DMS 273 treated with DMSO at 0.1 percent for 48 hours (cell line): ENCODE results near the gene EXOC4.
"Not testable (repeated sequence)": the region's sequence is repeated elsewhere in the genome, so short reads cannot be mapped to it uniquely, and the experiment has no call there.

Source experiments
- DNase-seq: peaks from one replicate; lab custom pipeline; 2025; lab: John Stamatoyannopoulos, UW

EXOC4 gene

DNA sequence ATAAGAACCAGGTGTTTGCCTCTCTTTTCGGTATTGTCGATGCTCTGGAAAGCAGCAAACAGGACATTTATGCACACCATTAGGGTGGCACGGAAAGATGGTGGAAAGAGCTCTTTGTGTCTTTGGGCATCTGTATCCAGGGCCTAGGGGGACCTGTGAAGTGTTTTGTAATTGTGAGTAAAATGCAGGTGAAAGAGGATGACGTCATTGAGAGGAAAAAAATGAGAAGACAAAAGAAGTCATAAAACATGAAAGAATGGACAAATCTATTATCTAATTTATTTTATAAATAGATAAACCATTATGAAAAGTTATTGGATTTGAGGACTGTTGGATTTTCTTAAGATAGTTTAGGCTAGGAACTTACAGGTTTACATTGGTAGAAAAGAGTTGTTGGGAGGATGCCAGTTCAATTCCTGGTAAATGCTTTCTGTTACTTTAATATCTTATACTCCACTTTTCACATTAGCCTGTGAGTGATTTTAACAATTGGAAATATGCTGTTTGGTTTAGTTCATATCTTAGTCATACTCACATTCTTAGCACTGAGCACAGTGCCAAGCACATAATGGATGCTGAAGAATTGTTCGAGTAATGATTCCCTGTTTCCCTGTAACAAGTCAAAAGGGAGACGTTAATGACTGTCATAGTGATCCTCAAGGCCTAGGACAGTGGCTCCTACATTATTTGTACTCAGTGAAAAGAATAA is 62.6 kb downstream of the EXOC4 start:
- DNase-seq, result no peak

DNA sequence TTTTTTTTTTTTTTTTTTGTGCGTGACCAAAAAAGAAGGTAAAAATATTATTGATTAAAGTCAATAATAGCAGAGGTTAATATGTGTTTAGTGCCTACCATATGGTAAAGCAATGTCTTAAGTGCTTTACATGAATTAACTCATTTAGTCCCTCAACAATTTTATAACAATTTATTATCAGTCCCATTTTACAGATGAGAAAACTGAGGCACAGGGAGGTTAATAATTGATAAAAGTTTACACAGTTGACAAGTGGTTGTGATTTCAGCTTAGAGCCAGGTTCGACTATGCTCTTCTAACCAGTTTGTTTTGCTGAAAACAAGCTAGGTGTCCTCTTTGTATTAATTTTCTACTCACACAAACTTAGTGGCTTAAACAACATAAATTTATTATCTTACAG is 67.0 kb downstream of the EXOC4 start:
- DNase-seq, result no peak

DNA sequence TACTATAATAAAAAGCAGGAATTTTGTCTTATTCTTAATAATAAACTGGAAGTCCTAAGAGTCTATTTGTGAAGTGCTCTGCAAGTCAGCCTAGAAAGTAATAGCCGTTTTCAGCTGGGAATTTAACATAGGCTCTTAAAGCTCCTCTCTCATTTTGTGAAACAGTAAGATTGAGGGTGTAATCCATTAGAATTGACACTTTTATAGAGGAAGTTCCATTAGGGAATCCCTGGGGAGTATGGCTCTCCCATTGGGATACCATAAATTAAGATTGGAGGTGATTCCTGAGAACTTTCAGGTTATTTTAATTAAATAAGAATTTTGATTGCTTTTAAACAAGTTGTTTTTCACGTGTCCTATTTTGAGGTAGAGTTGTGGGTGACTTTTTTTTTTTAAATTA is 68.0 kb downstream of the EXOC4 start:
- DNase-seq, result no peak

DNA sequence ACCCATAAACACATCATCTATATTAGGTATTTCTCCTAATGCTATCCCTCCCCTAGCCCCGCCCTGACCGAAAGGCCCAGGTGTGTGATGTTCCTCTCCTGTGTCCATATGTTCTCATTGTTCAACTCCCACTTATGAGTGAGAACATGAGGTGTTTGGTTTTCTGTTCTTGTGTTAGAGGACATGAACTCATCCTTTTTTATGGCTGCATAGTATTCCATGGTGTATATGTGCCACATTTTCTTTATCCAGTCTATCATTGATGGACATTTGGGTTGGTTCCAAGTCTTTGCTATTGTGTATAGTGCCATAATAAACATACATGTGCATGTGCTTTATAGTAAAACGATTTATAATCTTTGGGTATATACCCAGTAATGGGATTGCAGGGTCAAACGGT is 68.5 kb downstream of the EXOC4 start:
- DNase-seq, result not testable (repeated sequence)

DNA sequence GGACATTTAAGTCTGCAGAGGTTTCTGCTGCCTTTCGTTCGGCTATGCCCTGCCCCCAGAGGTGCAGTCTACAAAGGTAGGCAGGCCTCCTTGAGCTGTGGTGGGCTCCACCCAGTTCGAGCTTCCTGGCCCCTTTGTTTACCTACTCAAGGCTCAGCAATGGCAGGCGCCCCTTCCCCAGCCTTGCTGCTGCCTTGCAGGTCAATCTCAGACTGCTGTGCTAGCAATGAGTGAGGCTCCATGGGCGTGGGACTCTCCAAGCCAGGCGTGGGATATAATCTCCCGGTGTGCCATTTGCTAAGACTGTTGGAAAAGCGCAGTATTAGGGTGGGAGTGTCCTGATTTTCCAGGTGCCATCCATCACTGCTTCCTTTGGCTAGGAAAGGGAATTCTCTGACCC is 73.9 kb downstream of the EXOC4 start:
- DNase-seq, result not testable (repeated sequence)

DNA sequence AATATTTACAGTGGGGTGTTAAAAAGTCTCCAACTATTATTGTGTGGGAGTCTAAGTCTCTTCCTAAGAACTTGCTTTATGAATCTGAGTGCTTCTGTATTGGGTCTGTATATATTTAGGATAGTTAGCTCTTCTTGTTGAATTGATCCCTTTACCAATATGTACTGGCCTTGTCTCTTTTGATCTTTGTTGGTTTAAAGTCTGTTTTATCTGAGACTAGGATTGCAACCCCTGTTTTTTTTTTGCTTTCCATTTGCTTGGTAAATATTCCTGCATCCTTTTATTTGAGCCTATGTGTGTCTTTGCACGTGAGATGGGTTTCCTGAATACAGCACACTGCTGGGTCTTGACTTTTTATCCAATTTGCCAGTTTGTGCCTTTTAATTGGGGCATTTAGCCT is 75.1 kb downstream of the EXOC4 start:
- DNase-seq, result not testable (repeated sequence)

DNA sequence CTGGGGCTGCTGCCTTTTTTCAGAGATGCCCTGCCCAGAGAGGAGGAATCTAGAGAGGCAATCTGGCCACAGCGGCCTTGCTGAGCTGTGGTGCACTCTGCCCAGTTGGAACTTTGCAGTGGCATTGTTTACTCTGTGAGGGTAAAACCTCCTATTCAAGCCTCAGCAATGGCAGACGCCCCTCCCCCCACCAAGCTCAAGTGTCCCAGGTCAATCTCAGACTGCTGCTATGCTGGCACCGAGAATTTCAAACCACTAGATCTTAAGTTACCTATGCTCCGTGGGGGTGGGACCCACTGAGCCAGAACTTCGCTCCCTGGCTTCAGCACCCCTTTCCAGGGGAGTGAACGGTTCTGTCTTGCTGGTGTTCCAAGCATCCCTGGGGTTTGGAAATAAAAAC is 77.2 kb downstream of the EXOC4 start:
- no peak for DNase-seq

DNA sequence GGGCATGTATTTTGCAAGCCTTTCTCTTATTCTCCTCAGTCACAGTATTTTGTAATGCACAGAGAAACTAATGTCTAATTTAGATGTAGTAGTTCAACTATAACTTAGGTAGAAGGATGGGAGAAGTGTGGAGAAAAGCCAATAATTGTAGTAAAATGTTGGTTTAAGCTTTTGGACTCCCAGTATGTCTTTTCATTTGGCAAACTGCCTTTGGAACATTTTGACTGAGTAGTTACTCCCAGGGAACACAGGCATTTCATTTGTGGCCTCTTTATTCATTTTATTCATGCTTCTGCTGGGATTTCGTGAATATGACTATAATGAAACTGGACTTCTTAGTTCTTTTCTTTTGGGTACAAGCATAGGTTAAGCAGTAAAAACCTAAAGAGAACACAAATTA is 79.0 kb downstream of the EXOC4 start:
- DNase-seq, result no peak

DNA sequence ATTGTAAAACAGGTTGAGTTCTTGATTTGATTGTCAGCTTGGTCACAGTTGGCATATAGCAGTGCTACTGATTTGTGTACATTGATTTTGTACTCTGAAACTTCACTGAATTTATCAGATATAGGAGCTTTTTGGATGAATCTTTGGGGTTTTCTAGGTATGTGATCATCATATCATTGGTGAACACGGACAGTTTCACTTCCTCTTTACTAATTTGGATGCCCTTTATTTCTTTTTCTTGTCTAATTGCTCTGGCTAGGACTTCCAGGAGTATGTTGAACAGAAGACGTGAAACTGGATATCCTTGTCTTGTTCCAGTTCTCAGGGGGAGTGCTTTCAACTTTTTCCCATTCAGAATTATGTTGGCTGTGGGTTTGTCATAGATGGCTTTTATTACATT is 86.9 kb downstream of the EXOC4 start:
- DNase-seq, result no peak

DNA sequence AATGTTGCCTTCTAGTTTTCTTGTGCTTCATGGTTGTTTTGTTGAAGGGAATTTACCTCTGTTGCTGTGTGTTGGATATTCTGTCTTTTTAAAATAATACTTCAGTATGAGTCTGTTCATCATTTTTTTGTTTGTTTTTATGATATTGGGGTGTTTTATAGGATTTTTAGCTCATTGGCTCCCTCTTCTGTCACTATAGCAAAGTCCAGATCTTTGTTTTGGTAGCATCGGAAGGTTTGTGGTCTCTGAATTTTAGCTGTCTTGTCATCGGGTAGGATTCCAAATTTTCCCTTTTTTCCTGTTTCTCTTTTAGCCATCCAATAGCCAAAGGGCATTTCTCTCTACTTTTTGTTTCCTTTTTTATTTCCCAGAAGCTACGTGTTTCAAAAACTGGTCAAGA is 91.4 kb downstream of the EXOC4 start:
- no peak for DNase-seq

DNA sequence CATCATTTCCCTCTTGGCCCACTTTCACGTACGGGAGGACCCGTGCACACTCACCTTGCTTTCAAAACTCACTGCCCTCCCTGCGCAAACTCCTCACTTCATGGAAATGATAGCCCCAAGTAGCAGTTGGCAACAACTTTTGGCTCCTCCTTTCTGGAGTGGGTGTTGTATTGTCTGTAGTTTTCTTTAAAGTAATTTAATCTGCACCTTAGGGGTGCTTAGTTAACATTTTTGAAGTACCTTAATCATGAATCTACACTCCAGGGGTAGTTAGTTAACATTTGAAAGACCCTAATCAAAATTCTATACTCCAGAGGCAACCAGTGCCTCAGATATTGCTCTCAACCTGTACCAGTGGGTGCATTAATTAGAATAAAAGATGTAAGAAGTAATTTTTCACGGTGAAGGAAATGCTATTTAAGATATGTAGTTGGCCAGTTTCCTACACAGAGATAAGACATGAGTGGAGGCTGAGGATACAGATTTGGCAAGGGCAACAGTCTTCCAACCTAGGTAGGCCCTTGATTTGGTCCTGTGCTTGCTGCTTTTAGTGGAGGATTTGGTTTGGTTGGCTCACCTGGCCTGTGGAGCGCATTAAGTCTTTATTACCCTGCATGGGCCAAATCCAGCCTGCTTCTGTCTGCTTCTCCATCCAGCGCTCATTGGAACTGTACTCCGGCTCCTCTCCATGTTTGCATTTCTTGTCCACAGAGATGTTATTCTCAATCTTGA is 93.0 kb downstream of the EXOC4 start:
- DNase-seq, result no peak

DNA sequence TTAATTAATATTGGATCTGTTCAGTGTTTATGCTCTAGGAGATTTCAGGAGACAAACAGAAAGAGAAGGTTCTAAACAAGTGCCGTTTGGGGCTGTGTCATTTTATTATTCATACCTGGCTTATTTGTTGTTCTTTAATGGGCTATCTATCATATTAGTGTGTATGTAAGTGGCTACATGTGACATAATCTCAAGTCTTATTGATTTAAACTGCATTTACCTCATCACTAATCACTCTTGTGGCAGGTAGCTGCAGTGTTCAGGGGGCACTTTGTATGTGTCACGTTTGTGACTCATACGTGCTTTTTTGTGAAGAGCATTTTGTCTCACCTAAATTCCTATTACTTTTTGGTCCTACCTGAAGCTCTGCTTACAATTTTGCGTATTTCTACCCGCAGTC is 95.4 kb downstream of the EXOC4 start:
- DNase-seq, result no peak

DNA sequence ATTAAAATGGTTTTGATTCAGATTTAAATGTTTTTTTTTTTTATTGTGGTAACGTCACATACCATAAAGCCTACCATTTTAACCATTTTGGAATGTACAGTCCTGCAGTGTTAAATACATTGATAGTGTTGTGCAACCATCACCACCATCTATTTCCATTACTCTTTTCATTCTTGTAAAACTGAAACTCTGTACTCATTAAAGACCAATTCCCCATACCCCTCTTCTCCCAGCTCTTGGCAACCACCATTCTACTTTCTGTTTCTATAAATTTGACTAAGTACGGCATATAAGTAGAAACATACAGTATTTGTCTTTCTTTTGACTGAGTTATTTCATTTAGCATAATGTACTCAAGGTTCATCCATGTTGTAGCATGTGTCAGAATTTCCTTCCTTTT is 96.2 kb downstream of the EXOC4 start:
- no peak for DNase-seq

DNA sequence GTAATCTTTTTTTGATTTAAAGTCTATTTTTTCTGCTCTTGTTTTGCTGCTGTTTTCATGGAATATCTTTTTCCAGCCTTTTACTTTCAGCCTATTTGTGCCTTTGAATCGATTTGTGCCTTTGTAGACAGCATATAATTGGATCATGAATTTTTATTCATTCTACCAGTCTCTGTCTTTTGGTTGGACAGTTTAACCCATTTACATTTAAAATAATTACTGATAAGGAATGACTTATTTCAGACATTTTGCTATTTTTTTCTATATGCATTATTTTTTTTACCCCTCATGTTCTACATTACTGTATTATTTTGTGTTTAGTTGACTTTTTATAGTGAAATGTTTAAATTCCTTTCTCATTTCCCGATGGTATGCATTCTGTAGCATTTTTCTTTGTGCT is 99.6 kb downstream of the EXOC4 start:
- DNase-seq, result no peak

DNA sequence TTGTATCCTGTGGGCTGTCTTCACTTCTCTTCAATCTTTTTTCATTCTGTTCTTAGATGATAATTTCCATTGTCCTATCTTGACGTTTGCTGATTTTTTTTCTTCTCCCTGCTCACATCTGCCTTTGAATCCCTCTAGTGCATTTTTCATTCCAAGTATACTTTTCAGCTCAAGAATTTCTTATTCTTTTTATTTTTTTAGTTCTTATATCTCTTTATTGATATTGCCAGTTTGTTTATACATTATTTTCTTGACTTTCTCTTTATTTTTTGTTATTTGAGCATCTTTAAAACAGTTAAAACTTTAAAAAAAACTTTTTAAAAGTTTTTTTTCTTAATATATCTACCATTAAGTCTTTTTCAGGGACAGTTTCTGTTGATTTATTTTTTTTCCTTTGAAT is 100.9 kb downstream of the EXOC4 start:
- no peak for DNase-seq

DNA sequence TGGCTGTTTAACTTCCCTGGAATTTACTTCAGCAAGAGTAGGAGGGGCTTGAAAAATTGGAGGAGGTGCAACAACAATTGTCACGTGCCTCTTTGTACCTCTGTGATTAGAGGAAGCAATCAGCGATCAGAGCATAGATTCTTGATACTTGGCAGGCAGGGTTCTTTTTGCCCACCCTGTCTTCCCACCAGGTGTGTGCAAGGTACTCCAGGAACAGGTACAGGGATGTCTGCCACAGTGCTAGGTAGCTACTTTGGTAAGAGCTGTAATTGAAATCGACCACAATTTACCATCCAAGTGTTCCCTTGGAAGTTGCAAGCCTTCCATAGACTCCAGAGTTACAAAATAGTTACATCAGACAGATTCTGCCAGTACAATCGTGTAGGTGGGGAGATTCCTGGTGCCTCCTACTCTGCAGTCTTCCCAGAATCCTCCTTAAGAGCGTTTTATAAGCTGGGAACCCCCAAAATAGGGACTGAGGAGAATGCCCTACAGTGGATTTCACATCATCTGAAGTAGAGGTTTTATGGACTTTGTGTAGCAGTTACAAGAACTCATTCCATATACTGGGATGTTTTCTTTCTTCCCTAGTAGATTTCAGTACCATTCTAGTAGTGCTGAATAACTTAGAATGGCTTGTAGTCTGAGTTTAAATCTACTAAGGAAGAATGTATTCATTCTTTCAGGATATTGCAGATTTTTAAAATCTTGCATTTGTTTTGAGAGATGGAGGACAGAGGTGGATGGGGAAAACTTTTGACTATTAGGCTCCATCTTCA is 101.9 kb downstream of the EXOC4 start:
- no peak for DNase-seq

DNA sequence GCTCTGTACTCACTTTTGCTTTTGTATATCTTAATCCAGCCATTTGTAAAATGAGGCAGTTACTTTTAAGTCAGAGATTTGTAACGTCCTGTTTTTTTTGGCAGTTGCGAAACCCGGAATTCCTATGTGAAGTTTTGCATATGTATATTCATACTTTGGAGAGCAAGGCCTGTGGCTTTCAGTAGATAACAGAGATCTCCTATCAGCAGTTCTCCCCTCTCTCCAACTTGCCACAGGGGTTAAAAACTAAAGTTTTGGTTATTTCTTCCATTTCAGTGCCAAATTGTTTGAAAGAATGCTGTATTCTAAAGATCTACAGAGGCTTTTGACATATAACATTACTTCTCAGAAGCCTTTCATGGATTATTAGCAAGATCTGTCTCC is 102.4 kb downstream of the EXOC4 start:
- no peak for DNase-seq

DNA sequence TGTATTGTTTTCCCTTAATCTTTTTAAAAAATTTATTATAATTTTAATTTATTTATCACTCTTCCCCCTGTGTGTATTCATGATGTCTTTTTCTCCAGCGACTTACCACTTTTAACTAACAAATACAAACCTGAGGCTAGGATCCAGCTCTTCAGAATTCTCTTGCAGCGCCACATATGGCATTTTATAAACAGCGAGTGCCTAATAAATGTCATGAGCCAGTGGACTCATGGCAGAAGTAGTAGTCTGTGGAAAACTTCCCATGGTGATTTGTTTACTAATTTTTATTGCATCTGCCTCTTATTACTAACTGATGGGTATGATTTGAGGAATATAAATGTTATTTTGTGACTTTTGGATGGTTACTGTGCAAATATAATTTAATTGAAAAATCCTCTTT is 102.9 kb downstream of the EXOC4 start:
- no peak for DNase-seq

DNA sequence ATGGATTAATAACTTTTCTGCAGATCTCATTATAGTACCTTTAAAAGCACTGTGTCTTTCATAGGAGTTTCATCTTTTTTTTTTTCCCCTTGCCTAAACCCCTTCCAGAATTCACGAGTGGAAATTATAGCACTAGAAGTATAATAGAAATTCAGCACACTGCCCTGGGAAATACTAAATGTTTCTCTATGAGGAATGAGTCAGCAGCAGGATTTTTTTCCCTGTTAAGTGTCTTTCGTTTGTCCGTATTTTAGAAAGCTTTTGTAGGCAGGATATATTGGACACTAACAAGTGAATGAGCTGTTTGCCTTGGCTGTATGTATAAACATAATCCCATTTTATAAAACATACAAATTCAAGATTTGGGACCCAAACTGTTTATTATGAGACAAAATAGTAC is 105.8 kb downstream of the EXOC4 start:
- no peak for DNase-seq

DNA sequence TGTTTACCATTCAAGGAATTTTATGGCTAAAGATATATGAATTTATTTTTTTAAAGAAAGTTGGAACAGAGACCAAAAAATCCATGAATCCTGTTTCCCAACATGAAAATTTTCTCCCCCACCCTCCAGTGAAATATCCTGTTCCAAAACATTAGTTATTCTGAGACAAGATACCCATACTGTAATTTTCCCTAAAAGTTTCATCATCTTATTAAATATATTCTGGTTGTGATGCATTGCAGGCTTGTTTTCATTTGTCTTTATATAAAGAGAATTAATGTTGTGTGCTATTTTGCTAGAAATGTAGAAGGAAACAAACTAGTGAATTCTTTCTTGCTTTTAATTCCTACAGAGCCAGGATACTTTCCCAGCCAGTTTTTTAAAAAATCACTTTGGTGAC is 106.6 kb downstream of the EXOC4 start:
- no peak for DNase-seq

DNA sequence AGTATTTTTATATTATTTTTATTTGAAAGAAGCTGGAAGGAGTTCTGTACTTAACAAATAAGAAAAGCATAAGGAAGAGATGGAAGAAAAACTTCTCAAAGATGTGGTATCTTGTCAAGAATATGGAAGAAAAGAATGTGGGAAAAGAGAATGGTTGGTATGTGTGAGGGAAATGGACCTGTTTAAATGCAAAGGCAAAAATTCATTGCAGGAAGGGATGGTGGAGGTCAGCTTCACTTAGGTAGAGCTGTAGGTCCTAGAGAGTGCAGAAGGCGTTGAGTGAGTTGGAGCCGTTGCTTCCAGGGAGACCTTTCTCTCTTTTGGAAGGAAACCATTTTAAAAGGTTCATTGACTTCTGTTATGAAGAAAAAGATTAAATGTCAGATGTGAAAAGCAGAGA is 107.3 kb downstream of the EXOC4 start:
- DNase-seq, result no peak

DNA sequence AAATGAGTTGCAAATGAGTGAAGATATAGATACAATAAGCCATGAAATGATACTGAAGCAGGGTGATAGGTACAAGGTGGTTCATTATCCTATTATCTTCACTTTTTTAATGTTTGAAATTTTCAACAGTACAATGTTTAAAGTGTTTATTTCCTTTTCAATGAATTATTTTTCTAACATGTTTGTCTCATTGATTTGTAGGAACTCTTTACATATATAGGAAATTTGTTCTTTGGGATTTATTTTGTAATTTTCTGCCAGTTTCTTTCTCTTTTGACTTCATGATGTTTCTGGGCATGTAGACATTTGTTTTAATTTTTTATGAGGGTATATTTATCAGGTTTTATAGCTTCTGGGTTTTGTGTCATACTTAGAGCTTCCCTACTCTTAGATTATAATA is 108.9 kb downstream of the EXOC4 start:
- no peak for DNase-seq
